ENCODE measurements around the gene TXNRD1.
A peak's percentile ranks its signal among the peaks of the same experiment; 100 is the strongest.
"Not testable (repeated sequence)": the region's sequence is repeated elsewhere in the genome, so short reads cannot be mapped to it uniquely, and the experiment has no call there.

TXNRD1 gene

GRCh38 chr12:104172570-104172947 is 43.0 kb upstream of the TXNRD1 start:
- DNase-seq (ENCODE audit: insufficient read length, low spot score) (peak; percentile 40), FAIRE-seq (no peak)
- TF ChIP-seq CTCF (IDR thresholded peaks at IDR 0.05; ENCODE audit: insufficient read depth, missing control alignments), result no peak

- FAIRE-seq; DNase-seq (ENCODE audit: insufficient read length, low spot score): not testable (repeated sequence)
Observed at GRCh38 chr12:104173804-104174203, 41.8 kb upstream of the TXNRD1 start.

- no peak for DNase-seq (ENCODE audit: insufficient read length, low spot score)
- no peak for FAIRE-seq
- TF ChIP-seq CTCF (IDR thresholded peaks at IDR 0.05; ENCODE audit: insufficient read depth, missing control alignments), result no peak
Observed at GRCh38 chr12:104175726-104176247, 39.8 kb upstream of the TXNRD1 start.

- DNase-seq (ENCODE audit: insufficient read length, low spot score) (no peak), FAIRE-seq (no peak)
- no peak for TF ChIP-seq CTCF (IDR thresholded peaks at IDR 0.05; ENCODE audit: insufficient read depth, missing control alignments)
Observed at GRCh38 chr12:104177336-104177662, 38.3 kb upstream of the TXNRD1 start.

- DNase-seq (ENCODE audit: insufficient read length, low spot score), result no peak
- no peak for FAIRE-seq
- TF ChIP-seq CTCF (IDR thresholded peaks at IDR 0.05; ENCODE audit: insufficient read depth, missing control alignments), result no peak
Observed at GRCh38 chr12:104177663-104178501, 37.7 kb upstream of the TXNRD1 start.

GRCh38 chr12:104180374-104180773 is 35.2 kb upstream of the TXNRD1 start:
- no peak for DNase-seq (ENCODE audit: insufficient read length, low spot score)
- no peak for FAIRE-seq
- TF ChIP-seq CTCF (IDR thresholded peaks at IDR 0.05; ENCODE audit: insufficient read depth, missing control alignments), result no peak

- DNase-seq (ENCODE audit: insufficient read length, low spot score) (no peak), FAIRE-seq (no peak)
- TF ChIP-seq CTCF (IDR thresholded peaks at IDR 0.05; ENCODE audit: insufficient read depth, missing control alignments), result no peak
Observed at GRCh38 chr12:104181313-104181712, 34.3 kb upstream of the TXNRD1 start.

Measured in D721Med (cell line).